HG03039 (cell line): Measurements from ENCODE around the gene PKP4.
"Not testable (repeated sequence)": the region's sequence is repeated elsewhere in the genome, so short reads cannot be mapped to it uniquely, and the experiment has no call there.

Source experiments
- ATAC-seq: cut with Tn5 transposase; IDR thresholded peaks from one replicate; pipeline ENCODE4 v1.9.1; 2021; ENCODE audit warnings: mild to moderate bottlenecking, moderate library complexity; ENCODE audit not compliant: unreplicated experiment

The PKP4 gene

DNA sequence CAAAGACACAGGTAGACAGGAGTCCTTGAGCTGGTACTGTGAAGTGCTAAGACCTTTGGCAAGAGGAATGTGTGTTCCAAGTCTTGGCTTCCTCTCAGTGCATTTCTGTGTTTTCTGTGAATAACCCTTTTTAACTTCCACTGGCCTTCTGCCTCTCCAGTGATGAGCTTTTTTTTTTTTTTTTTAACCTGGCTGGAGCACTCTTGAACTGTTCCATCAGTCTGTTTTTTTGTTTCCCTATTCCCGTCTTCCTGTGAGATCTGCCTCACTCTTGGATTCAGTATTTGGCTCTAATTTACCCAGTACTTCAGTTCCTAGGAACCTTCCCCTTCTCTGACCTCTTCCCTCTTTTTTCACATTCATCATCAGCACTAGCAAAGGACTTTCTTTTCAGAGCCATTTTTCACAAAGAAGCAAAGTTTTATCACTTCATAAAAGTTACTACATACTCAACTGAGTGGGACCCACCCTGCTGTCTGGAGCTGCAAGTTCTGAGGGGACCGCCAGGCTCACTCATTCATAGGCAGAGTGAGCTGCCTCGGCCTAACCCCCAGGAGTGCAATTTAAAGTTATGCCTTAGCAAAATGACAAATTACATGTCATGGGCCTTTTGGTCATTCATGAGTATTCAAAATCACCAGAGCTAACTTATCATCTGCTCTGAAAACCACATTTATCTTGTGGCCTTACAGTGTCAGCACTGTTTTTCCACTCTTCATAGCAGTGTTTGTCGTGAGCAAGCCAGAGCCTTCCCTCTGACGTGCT, 211.4 kb downstream of the PKP4 start:
- ATAC-seq = no peak

GRCh38 chr2:158670292-158670691, 213.5 kb downstream of the PKP4 start:
- no peak for ATAC-seq

GRCh38 chr2:158671360-158672245, 214.9 kb downstream of the PKP4 start:
- no peak for ATAC-seq

DNA sequence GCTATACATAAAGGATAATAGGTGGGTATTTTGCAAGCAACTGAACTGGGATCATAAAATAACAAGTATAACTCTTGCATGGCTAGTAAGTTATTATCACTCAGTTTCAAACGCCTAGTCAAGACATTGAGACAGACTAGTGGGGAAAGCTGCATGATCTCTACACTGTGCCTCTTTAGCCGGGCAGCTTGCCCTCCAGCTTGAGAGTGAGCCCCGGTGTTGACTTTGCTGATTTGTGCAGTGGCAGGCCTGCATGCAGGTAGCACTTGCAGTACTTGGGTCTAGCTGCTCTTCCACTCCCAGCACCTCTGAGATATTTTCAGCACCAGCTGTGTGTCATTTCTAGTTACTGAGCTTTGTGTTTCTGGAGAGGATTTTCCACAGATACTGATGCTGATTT, 219.5 kb downstream of the PKP4 start:
- ATAC-seq = no peak

DNA sequence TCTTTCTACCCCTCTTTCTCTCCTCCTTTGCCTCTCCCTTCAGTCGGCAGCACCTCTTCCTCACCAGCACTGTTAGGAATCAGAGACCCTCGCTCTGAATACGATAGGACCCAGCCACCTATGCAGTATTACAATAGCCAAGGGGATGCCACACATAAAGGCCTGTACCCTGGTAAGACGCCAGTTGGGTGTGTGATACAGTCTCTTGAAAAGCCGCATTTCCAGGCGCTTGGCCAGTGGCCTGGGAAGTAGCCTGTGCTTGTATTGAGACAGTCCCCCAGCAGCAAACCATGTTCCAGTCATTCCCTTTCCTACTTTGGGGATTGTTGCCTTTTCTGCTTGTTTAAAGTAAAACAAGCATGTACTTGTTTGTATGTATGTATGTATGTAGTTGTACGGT, 219.9 kb downstream of the PKP4 start:
- no peak for ATAC-seq

DNA sequence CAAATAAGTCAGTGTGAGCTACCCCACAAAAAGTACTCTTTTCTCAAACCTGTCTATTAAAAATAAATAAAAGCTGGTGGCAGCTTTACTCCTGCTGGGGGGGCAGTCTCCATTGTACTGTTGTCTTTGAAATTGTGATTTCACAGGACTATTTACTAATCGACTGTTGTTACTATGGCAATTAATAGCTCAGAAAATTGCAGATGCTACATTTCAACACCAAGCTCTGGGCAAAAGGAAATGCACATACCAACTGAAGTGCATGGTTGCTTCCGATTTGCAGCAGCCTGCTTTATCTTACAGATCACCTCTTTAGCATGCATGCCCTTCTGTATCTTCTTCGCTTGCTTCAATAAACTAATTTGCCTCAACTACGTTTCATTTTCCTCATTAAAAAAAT, 220.8 kb downstream of the PKP4 start:
- ATAC-seq = no peak

DNA sequence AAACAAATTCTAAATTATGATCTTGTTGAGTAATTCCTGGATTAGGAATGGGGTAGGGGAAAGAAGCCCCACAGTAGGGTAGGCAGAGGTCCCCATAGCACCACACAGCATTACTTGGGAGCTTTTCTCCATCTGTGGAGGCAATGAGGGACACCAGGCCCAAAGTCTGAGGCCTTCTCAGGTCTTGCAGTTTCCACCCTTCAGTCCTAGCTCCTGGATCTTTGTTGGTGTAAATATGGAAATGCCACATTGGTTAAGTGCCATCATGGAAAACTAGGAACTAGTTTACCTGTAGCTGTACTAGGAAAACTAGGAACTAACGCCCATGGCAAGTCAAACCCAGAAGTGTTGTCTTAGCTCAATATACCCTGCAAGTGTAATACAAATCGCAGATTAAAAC, 225.1 kb downstream of the PKP4 start:
- no peak for ATAC-seq

GRCh38 chr2:158685646-158686045, 228.9 kb downstream of the PKP4 start:
- ATAC-seq = no peak

DNA sequence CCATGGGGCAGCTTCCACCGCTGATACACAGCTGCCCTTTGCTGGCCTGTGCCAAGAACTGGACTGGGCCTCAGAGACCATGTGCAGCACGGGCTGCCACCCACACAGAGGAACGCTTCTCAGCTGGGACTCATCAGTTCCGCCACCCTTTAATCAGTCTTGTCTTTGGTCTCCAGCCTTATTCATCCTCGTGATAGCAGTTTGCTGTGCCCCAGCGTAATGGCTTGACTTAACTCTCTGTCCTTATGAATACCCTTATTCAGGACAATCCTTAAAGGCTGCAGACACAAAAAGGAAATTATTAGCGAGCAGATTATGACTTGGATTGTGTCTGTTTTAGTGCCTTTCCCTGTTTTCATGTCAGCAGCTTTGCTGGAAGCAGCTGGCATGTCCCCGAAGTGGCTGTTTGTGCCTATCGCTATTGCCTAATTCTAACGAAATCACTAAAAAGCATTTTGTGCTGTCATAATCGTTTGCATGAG, 229.5 kb downstream of the PKP4 start:
- ATAC-seq = no peak

DNA sequence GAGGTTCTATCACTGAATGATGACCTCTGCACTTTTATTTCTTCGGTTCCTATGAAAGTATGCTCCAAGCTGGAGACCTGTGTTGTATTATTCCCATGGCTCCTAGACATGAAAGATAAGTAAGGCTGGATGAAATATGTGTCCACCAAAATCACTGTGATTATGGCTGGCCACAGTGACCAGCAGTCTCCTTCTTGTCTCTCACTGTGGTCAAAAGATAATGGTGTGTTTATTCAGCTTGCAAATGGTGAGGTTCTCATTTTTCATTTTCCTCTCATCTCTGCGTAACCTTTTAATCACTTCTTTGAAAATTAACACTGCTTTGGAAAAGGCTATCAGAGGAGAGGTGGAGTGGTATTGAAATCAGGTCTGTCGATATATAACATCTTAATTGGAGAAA, 230.6 kb downstream of the PKP4 start:
- no peak for ATAC-seq

GRCh38 chr2:158688721-158689120, 232.0 kb downstream of the PKP4 start:
- no peak for ATAC-seq

DNA sequence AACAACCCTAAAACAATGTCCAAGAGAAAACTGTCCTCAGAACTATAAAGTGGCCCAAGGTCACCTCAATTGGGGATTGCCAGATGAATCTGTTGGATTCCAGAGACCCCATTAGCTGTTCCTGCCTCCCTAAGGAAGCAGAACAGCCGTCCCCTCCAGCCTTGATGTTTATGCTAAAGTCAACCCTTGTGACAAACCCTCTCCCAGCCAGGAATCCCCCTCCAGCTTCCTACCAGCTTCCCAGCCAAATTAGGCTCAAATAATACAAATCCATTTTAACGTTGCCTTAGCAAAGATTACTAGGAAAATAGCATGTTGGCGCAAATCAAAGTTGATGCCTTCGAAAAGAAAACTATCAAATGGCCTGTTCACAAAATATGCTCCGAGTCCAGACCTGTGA, 232.6 kb downstream of the PKP4 start:
- no peak for ATAC-seq

- ATAC-seq = no peak
Observed at GRCh38 chr2:158690823-158691222, 234.1 kb downstream of the PKP4 start.

DNA sequence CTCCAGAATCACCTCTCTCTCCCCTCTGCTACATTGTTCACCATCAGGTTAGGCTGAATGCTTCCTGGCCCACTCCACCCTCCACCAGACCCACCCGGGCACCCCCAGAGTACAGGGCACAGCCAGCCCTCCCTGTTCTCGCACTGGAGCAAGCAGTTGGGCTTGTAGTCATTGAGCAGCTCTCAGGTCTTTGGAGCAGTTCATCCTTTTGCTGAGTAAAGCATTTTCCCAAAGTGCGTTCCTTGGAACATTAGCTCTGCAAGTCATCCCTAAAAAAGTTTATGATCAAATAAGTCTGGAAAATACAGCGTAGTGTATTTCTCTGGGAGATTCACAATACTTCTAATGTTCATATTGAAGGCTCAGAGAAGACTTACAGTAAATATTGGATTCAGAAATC, 234.9 kb downstream of the PKP4 start:
- ATAC-seq = no peak

- no peak for ATAC-seq
Observed at GRCh38 chr2:158692372-158693103, 235.8 kb downstream of the PKP4 start.

DNA sequence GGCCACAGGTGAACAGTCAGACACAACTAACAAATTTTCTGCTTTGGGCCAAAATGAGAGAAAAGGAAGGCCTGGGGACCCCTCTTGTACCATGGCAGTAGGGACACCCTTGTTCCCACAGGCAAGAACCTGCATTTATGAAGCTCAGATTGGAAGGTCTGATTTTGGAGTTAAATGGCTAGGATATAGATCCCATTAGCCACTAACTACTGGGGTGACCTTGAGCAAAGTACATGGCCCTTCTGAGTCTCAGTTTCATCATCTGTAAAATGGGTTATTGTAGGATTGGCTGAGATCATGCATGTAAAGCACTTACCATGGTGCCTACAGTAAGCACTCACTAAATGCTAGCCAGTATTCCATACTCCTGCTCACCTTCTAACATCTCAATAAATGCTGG, 236.7 kb downstream of the PKP4 start:
- no peak for ATAC-seq

DNA sequence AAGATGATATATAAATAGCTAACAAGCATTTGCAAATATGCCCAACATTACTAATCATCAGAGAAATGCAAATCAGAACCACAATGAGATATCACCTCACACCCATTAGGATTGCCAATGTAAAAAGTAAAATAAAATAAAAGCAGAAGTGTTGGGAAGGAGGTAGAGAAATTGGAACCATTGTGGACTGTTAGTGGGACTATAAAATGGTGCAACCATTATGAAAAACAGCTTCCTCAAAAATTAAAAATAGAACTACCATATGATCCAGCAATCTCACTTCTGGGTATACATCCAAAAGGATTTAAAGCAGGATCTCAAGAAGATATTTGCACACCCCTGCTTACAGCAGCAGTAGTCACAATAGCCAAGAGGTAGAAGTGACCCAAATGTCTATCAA, 238.6 kb downstream of the PKP4 start:
- ATAC-seq = no peak

- ATAC-seq = not testable (repeated sequence)
Observed at GRCh38 chr2:158695744-158696143, 239.0 kb downstream of the PKP4 start.

- no peak for ATAC-seq
Observed at GRCh38 chr2:158699323-158699722, 242.6 kb downstream of the PKP4 start.

DNA sequence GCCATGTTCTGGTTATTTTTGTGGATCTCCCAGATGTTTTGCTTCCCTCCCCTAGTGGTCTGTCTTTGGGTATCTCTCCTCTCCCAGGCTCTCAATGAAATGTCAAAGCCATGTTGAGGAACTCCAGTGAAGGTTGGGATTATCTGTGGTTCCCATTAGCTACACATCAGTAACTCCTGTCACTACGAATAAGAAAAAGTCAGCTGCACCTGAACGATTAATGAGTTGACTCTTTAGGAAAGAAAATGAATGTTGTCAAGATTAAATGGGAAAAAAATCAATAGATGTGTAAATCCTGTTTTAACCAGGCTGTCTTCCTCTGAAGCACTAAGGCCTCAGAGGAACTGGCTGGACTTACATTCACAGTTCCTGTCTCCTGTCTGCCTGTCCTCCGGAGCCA, 244.3 kb downstream of the PKP4 start:
- no peak for ATAC-seq

GRCh38 chr2:158702740-158703139, 246.0 kb downstream of the PKP4 start:
- no peak for ATAC-seq
